ENCODE data around the gene PIK3CD.
"Not testable (repeated sequence)": the region's sequence is repeated elsewhere in the genome, so short reads cannot be mapped to it uniquely, and the experiment has no call there.

The PIK3CD gene

DNA sequence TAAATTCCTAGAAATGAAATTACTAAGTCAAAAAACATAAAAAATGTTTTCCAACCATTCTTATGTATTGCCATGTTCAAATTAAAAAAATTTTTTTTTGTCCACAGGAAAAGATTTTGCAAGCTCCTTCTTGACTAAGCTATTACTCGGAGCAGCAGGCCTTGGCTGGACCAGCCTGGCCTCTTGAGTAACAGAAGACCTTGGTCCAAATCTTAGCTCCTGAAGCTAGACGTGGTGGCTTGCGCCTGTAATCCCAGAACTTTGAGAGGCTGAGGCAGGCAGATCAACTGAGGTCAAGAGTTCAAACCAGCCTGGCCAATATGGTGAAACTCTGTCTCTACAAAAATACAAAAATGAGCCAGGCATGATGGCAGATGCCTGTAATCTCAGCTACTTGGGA is 94.7 kb downstream of the PIK3CD start:
- H4K20me1 ChIP-seq (ENCODE audit: control insufficient read depth, insufficient read depth, low read depth, low read length), result no peaks in the 10 kb centered on the region
- H3K4me3 ChIP-seq (ENCODE audit: low read length), result no peak overlapping the region
- H3K9me2 ChIP-seq (replicated peaks; ENCODE audit: control insufficient read depth, low read length), result no peaks in the 10 kb centered on the region
- peaks cover 6% of the 10 kb centered on the region for H3K79me2 ChIP-seq (ENCODE audit: control insufficient read depth, low read length)
- H3K27me3 ChIP-seq (ENCODE audit: control insufficient read depth, low read length), result no peaks in the 10 kb centered on the region
- H3K4me2 ChIP-seq (ENCODE audit: low read length), result no peak overlapping the region
- H3K9me3 ChIP-seq (ENCODE audit: control insufficient read depth, insufficient read depth, low read length), result no peaks in the 10 kb centered on the region
- peaks cover 86% of the 10 kb centered on the region for H3K36me3 ChIP-seq (ENCODE audit: control insufficient read depth, low read length)
- TF ChIP-seq EZH2phosphoT487 (IDR thresholded peaks at IDR 0.05; ENCODE audit: borderline replicate concordance, low read length), result no peak
- no peak for TF ChIP-seq CTCF (IDR thresholded peaks at IDR 0.05; ENCODE audit: low read depth, low read length, poor library complexity, severe bottlenecking)
- no peaks in the 10 kb centered on the region for H3F3A ChIP-seq (ENCODE audit: control insufficient read depth, insufficient read depth)
- no peak overlapping the region for H3K27ac ChIP-seq (ENCODE audit: low read depth, low read length)
- H3K4me1 ChIP-seq (ENCODE audit: control insufficient read depth, low read length), result no peaks in the 10 kb centered on the region

- H3K9me3 ChIP-seq (ENCODE audit: control insufficient read depth, insufficient read depth, low read length), result no peaks in the 10 kb centered on the region
- H3K4me3 ChIP-seq (ENCODE audit: low read length), result no peak overlapping the region
- TF ChIP-seq EZH2phosphoT487 (IDR thresholded peaks at IDR 0.05; ENCODE audit: borderline replicate concordance, low read length), result no peak
- TF ChIP-seq CTCF (IDR thresholded peaks at IDR 0.05; ENCODE audit: low read depth, low read length, poor library complexity, severe bottlenecking), result no peak
- H3K27me3 ChIP-seq (ENCODE audit: control insufficient read depth, low read length), result no peaks in the 10 kb centered on the region
- H3F3A ChIP-seq (ENCODE audit: control insufficient read depth, insufficient read depth), result no peaks in the 10 kb centered on the region
- H3K9me2 ChIP-seq (replicated peaks; ENCODE audit: control insufficient read depth, low read length), result no peaks in the 10 kb centered on the region
- H3K27ac ChIP-seq (ENCODE audit: low read depth, low read length), result no peak overlapping the region
- no peak overlapping the region for H3K4me2 ChIP-seq (ENCODE audit: low read length)
- H3K79me2 ChIP-seq (ENCODE audit: control insufficient read depth, low read length), result peaks cover 6% of the 10 kb centered on the region
- no peaks in the 10 kb centered on the region for H3K4me1 ChIP-seq (ENCODE audit: control insufficient read depth, low read length)
- H4K20me1 ChIP-seq (ENCODE audit: control insufficient read depth, insufficient read depth, low read depth, low read length), result no peaks in the 10 kb centered on the region
- peaks cover 86% of the 10 kb centered on the region for H3K36me3 ChIP-seq (ENCODE audit: control insufficient read depth, low read length)
Observed at GRCh38 chr1:9746651-9747050, 95.1 kb downstream of the PIK3CD start.

- not testable (repeated sequence) for H3F3A ChIP-seq (ENCODE audit: control insufficient read depth, insufficient read depth); H3K9me2 ChIP-seq (replicated peaks; ENCODE audit: control insufficient read depth, low read length); H4K20me1 ChIP-seq (ENCODE audit: control insufficient read depth, insufficient read depth, low read depth, low read length); H3K9me3 ChIP-seq (ENCODE audit: control insufficient read depth, insufficient read depth, low read length); H3K27ac ChIP-seq (ENCODE audit: low read depth, low read length); H3K27me3 ChIP-seq (ENCODE audit: control insufficient read depth, low read length); H3K4me3 ChIP-seq (ENCODE audit: low read length); H3K4me2 ChIP-seq (ENCODE audit: low read length); H3K4me1 ChIP-seq (ENCODE audit: control insufficient read depth, low read length); H3K79me2 ChIP-seq (ENCODE audit: control insufficient read depth, low read length)
- peaks cover 84% of the 10 kb centered on the region for H3K36me3 ChIP-seq (ENCODE audit: control insufficient read depth, low read length)
Observed at GRCh38 chr1:9748391-9748790, 96.9 kb downstream of the PIK3CD start.

GRCh38 chr1:9749361-9749760 is 97.8 kb downstream of the PIK3CD start:
- Histone ChIP-seq H3F3A (ENCODE audit: control insufficient read depth, insufficient read depth) (peaks cover 4% of the 10 kb centered on the region; the same call in 1 of the 2 replicates), H3K27ac (ENCODE audit: low read depth, low read length) (no peak overlapping the region), H3K9me2 (replicated peaks; ENCODE audit: control insufficient read depth, low read length) (no peaks in the 10 kb centered on the region), H3K9me3 (ENCODE audit: control insufficient read depth, insufficient read depth, low read length) (no peaks in the 10 kb centered on the region), H3K4me2 (ENCODE audit: low read length) (no peak overlapping the region), H3K4me1 (ENCODE audit: control insufficient read depth, low read length) (no peaks in the 10 kb centered on the region), H4K20me1 (ENCODE audit: control insufficient read depth, insufficient read depth, low read depth, low read length) (no peaks in the 10 kb centered on the region), H3K4me3 (ENCODE audit: low read length) (no peak overlapping the region), H3K79me2 (ENCODE audit: control insufficient read depth, low read length) (peaks cover 17% of the 10 kb centered on the region), H3K36me3 (ENCODE audit: control insufficient read depth, low read length) (peaks cover 84% of the 10 kb centered on the region), H3K27me3 (ENCODE audit: control insufficient read depth, low read length) (no peaks in the 10 kb centered on the region)
- TF ChIP-seq EZH2phosphoT487 (IDR thresholded peaks at IDR 0.05; ENCODE audit: borderline replicate concordance, low read length) (no peak), CTCF (IDR thresholded peaks at IDR 0.05; ENCODE audit: low read depth, low read length, poor library complexity, severe bottlenecking) (no peak)
